Measurements from ENCODE around the gene CD44.

Gene CD44

GRCh38 chr11:35177370-35177769, 38.4 kb downstream of the CD44 start:
- no peak for DNase-seq (ENCODE audit: low read depth in 2 of 2)

GRCh38 chr11:35178067-35178805, 39.3 kb downstream of the CD44 start:
- no peak for DNase-seq (ENCODE audit: low read depth in 2 of 2)

- DNase-seq (ENCODE audit: low read depth in 2 of 2) = no peak
Measured at GRCh38 chr11:35178873-35179272, 39.9 kb downstream of the CD44 start.

- no peak for DNase-seq (ENCODE audit: low read depth in 2 of 2)
Measured at GRCh38 chr11:35179466-35180135, 40.6 kb downstream of the CD44 start.

GRCh38 chr11:35180317-35181233, 41.6 kb downstream of the CD44 start:
- no peak for DNase-seq (ENCODE audit: low read depth in 2 of 2)

GRCh38 chr11:35182317-35182939, 43.5 kb downstream of the CD44 start:
- no peak for DNase-seq (ENCODE audit: low read depth in 2 of 2)

- no peak for DNase-seq (ENCODE audit: low read depth in 2 of 2)
Measured at GRCh38 chr11:35183326-35183925, 44.5 kb downstream of the CD44 start.

GRCh38 chr11:35185696-35186095, 46.7 kb downstream of the CD44 start:
- no peak for DNase-seq (ENCODE audit: low read depth in 2 of 2)

- no peak for DNase-seq (ENCODE audit: low read depth in 2 of 2)
Measured at GRCh38 chr11:35187996-35188395, 49.0 kb downstream of the CD44 start.

GRCh38 chr11:35190804-35191348, 51.9 kb downstream of the CD44 start:
- no peak for DNase-seq (ENCODE audit: low read depth in 2 of 2)

GRCh38 chr11:35192347-35192746, 53.4 kb downstream of the CD44 start:
- no peak for DNase-seq (ENCODE audit: low read depth in 2 of 2)

GRCh38 chr11:35193767-35194166, 54.8 kb downstream of the CD44 start:
- DNase-seq (ENCODE audit: low read depth in 2 of 2) = no peak

- DNase-seq (ENCODE audit: low read depth in 2 of 2) = no peak
Measured at GRCh38 chr11:35197292-35197691, 58.3 kb downstream of the CD44 start.

- DNase-seq (ENCODE audit: low read depth in 2 of 2) = no peak
Measured at GRCh38 chr11:35200811-35201341, 61.9 kb downstream of the CD44 start.

- no peak for DNase-seq (ENCODE audit: low read depth in 2 of 2)
Measured at GRCh38 chr11:35204614-35205013, 65.6 kb downstream of the CD44 start.

- no peak for DNase-seq (ENCODE audit: low read depth in 2 of 2)
Measured at GRCh38 chr11:35206616-35207015, 67.6 kb downstream of the CD44 start.

- DNase-seq (ENCODE audit: low read depth in 2 of 2) = no peak
Measured at GRCh38 chr11:35207471-35208403, 68.8 kb downstream of the CD44 start.

GRCh38 chr11:35208795-35209194, 69.8 kb downstream of the CD44 start:
- DNase-seq (ENCODE audit: low read depth in 2 of 2) = no peak

GRCh38 chr11:35210876-35211546, 72.0 kb downstream of the CD44 start:
- DNase-seq (ENCODE audit: low read depth in 2 of 2) = no peak

All from activated CD8-positive, alpha-beta memory T cell treated with anti-CD3 and anti-CD28 coated beads for 4 hours (primary cell).